Measurements from ENCODE around the gene GP2. TPM values are rescaled to one million over a fixed set of nuclear protein-coding genes. Genes with fewer than 3 reads are reported as not detected.

The GP2 gene
- total and polyA plus RNA-seq, 4 donors: 0.09 to 0.31 (median 0.27) TPM

- Histone ChIP-seq H3K4me1 (ENCODE audit: control insufficient read depth in 4 of 4, insufficient read depth in 4 of 4, low read length in 3 of 4) (no peaks in the 10 kb centered on the region), H3K27me3 (ENCODE audit: control insufficient read depth in 4 of 4, insufficient read depth in 4 of 4, low read length in 3 of 4) (peaks cover 0 to 4% (median 2%) of the 10 kb centered on the region in 4 donors), H3K36me3 (ENCODE audit: control insufficient read depth in 4 of 4, insufficient read depth in 3 of 4, low read depth in 1 of 4, low read length in 3 of 4) (no peaks in the 10 kb centered on the region), H3K4me3 (ENCODE audit: low read depth in 1 of 3, low read length in 3 of 3) (no peak overlapping the region), H3K9ac (ENCODE audit: low read depth in 1 of 2, low read length in 2 of 2) (no peak overlapping the region), H3K9me3 (ENCODE audit: control insufficient read depth in 4 of 4, low read length in 3 of 4) (no peaks in the 10 kb centered on the region), H3K27ac (ENCODE audit: low read depth in 1 of 2, low read length in 2 of 2) (no peak overlapping the region)
- 86% methylated on average over 4 of the region's 4 CpGs for WGBS
- TF ChIP-seq HNF4G (IDR thresholded peaks at IDR 0.05) (no peak), SP1 (IDR thresholded peaks at IDR 0.05) (no peak), HNF4A (conservative IDR thresholded peaks at IDR 0.05) (no peak), EGR1 (IDR thresholded peaks at IDR 0.05; ENCODE audit: low read depth in 2 of 2) (no peak), FOXA2 (IDR thresholded peaks at IDR 0.05) (no peak), NR2F2 (IDR thresholded peaks at IDR 0.05) (no peak), ATF3 (IDR thresholded peaks at IDR 0.05) (no peak), YY1 (IDR thresholded peaks at IDR 0.05) (no peak), GABPA (IDR thresholded peaks at IDR 0.05 in 1 of 2, conservative IDR thresholded peaks at IDR 0.05 in 1 of 2) (no peak), RXRA (IDR thresholded peaks at IDR 0.05) (no peak)
- TF ChIP-seq, protein P1, sequence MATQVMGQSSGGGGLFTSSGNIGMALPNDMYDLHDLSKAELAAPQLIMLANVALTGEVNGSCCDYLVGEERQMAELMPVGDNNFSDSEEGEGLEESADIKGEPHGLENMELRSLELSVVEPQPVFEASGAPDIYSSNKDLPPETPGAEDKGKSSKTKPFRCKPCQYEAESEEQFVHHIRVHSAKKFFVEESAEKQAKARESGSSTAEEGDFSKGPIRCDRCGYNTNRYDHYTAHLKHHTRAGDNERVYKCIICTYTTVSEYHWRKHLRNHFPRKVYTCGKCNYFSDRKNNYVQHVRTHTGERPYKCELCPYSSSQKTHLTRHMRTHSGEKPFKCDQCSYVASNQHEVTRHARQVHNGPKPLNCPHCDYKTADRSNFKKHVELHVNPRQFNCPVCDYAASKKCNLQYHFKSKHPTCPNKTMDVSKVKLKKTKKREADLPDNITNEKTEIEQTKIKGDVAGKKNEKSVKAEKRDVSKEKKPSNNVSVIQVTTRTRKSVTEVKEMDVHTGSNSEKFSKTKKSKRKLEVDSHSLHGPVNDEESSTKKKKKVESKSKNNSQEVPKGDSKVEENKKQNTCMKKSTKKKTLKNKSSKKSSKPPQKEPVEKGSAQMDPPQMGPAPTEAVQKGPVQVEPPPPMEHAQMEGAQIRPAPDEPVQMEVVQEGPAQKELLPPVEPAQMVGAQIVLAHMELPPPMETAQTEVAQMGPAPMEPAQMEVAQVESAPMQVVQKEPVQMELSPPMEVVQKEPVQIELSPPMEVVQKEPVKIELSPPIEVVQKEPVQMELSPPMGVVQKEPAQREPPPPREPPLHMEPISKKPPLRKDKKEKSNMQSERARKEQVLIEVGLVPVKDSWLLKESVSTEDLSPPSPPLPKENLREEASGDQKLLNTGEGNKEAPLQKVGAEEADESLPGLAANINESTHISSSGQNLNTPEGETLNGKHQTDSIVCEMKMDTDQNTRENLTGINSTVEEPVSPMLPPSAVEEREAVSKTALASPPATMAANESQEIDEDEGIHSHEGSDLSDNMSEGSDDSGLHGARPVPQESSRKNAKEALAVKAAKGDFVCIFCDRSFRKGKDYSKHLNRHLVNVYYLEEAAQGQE (IDR thresholded peaks at IDR 0.05): no peak
- TF ChIP-seq, protein P2, sequence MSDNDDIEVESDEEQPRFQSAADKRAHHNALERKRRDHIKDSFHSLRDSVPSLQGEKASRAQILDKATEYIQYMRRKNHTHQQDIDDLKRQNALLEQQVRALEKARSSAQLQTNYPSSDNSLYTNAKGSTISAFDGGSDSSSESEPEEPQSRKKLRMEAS (IDR thresholded peaks at IDR 0.05): no peak
- no peak for DNase-seq (ENCODE audit: low spot score)
Measured at GRCh38 chr16:20265019-20265418, 62.3 kb downstream of the GP2 start.

GRCh38 chr16:20263138-20263855, 64.0 kb downstream of the GP2 start:
- Histone ChIP-seq H3K27ac (ENCODE audit: low read depth in 1 of 2, low read length in 2 of 2) (no peak overlapping the region), H3K4me1 (ENCODE audit: control insufficient read depth in 4 of 4, insufficient read depth in 4 of 4, low read length in 3 of 4) (no peaks in the 10 kb centered on the region), H3K27me3 (ENCODE audit: control insufficient read depth in 4 of 4, insufficient read depth in 4 of 4, low read length in 3 of 4) (peaks cover 0 to 4% (median 2%) of the 10 kb centered on the region in 4 donors), H3K4me3 (ENCODE audit: low read depth in 1 of 3, low read length in 3 of 3) (no peak overlapping the region), H3K36me3 (ENCODE audit: control insufficient read depth in 4 of 4, insufficient read depth in 3 of 4, low read depth in 1 of 4, low read length in 3 of 4) (no peaks in the 10 kb centered on the region), H3K9me3 (ENCODE audit: control insufficient read depth in 4 of 4, low read length in 3 of 4) (no peaks in the 10 kb centered on the region), H3K9ac (ENCODE audit: low read depth in 1 of 2, low read length in 2 of 2) (no peak overlapping the region)
- no peak for DNase-seq (ENCODE audit: low spot score)
- 77% methylated on average over 12 of the region's 12 CpGs for WGBS
- no peak for TF ChIP-seq NR2F2 (IDR thresholded peaks at IDR 0.05)
- no peak for TF ChIP-seq HNF4G (IDR thresholded peaks at IDR 0.05)
- TF ChIP-seq EGR1 (IDR thresholded peaks at IDR 0.05; ENCODE audit: low read depth in 2 of 2): no peak
- TF ChIP-seq YY1 (IDR thresholded peaks at IDR 0.05): no peak
- no peak for TF ChIP-seq HNF4A (conservative IDR thresholded peaks at IDR 0.05)
- TF ChIP-seq FOXA1 (IDR thresholded peaks at IDR 0.05): no peak
- no peak for TF ChIP-seq GABPA (IDR thresholded peaks at IDR 0.05 in 1 of 2, conservative IDR thresholded peaks at IDR 0.05 in 1 of 2)
- TF ChIP-seq, protein P2 (IDR thresholded peaks at IDR 0.05): no peak
- TF ChIP-seq JUND (IDR thresholded peaks at IDR 0.05): no peak

All from liver (tissue), 9 donors.